K562 (cell line): Measurements from ENCODE around the gene APOM. TPM values are rescaled to one million over a fixed set of nuclear protein-coding genes. Genes with fewer than 3 reads are reported as not detected.

ENCODE experiments used
- CREB1 ChIP-seq, 2 experiments: sonication (generic) in 1 of 2; formaldehyde crosslinking in 1 of 2; IDR thresholded peaks; 2 replicates each; pipeline versions ENCODE4 v1.6.1 to v1.8.0; 2012 to 2022; ENCODE audit warnings: inconsistent platforms in 1 of 2, mild to moderate bottlenecking in 1 of 2, missing genetic modification reagents in 1 of 2, moderate library complexity in 1 of 2
- ETV6 ChIP-seq, 3 experiments: fragments of 150-350 bp in 1 of 3; sonication (generic) in 1 of 3; formaldehyde crosslinking in 1 of 3; IDR thresholded peaks; 2 replicates each; pipeline versions ENCODE4 v1.6.1 to v1.8.0; 2014 to 2022; ENCODE audit warnings: borderline replicate concordance in 2 of 3, low read depth in 2 of 3, antibody characterized with exemption in 1 of 3, low read length in 1 of 3, mild to moderate bottlenecking in 1 of 3, missing genetic modification reagents in 1 of 3
- GABPB2 ChIP-seq: fragments of 250-450 bp; sonication (Bioruptor Pico); conservative IDR thresholded peaks from 2 replicates; pipeline ENCODE4 v1.5.1; 2021; ENCODE audit warnings: mild to moderate bottlenecking
- GTF2F1 ChIP-seq: IDR thresholded peaks from 2 replicates; pipeline ENCODE4 v1.6.1; 2011; ENCODE audit warnings: low read depth, low read length, improper control_type of control experiment
- HDAC2 ChIP-seq: fragments of 450-650 bp; IDR thresholded peaks from 2 replicates; pipeline ENCODE4 v1.6.1; 2016; ENCODE audit warnings: mild to moderate bottlenecking
- IFI16 ChIP-seq: fragments of 250-450 bp; sonication (Bioruptor Pico); IDR thresholded peaks from 2 replicates; pipeline ENCODE4 v2.1.2; 2022; ENCODE audit warnings: mild to moderate bottlenecking, inconsistent platforms
- MTA3 ChIP-seq: fragments of 450-650 bp; formaldehyde crosslinking; IDR thresholded peaks from 2 replicates; pipeline ENCODE4 v1.6.1; 2017; ENCODE audit warnings: mild to moderate bottlenecking, borderline replicate concordance
- RBM14 ChIP-seq: fragments of 200-400 bp; formaldehyde crosslinking; IDR thresholded peaks from 2 replicates; pipeline ENCODE4 v1.6.1; 2018; ENCODE audit warnings: low read depth, mild to moderate bottlenecking, low read length, moderate library complexity, borderline replicate concordance; ENCODE audit not compliant: insufficient read depth
- TCFL5 ChIP-seq: fragments of 250-450 bp; sonication (Bioruptor Pico); conservative IDR thresholded peaks from 2 replicates; pipeline ENCODE4 v1.6.1; 2021; ENCODE audit warnings: mild to moderate bottlenecking, moderate library complexity, matching md5 sums
- ZBTB1 ChIP-seq: sonication (generic); formaldehyde crosslinking; IDR thresholded peaks from 2 replicates; pipeline ENCODE4 v1.8.1; 2023; ENCODE audit warnings: missing genetic modification reagents, low read depth, mild to moderate bottlenecking, borderline replicate concordance
- ZBTB26 ChIP-seq: fragments of 450-650 bp; formaldehyde crosslinking; IDR thresholded peaks from 2 replicates; pipeline ENCODE4 v1.4.0; 2022; ENCODE audit warnings: missing genetic modification characterization
- ZFP36 ChIP-seq: fragments of 150-350 bp; IDR thresholded peaks from 2 replicates; pipeline ENCODE4 v1.6.1; 2018; ENCODE audit warnings: low read length, low read depth; ENCODE audit not compliant: partially characterized antibody
- ZFP91 ChIP-seq: sonication (generic); formaldehyde crosslinking; IDR thresholded peaks from 2 replicates; pipeline ENCODE4 v1.8.0; 2022; ENCODE audit warnings: mild to moderate bottlenecking, missing genetic modification reagents
- ZNF184 ChIP-seq: sonication (generic); formaldehyde crosslinking; IDR thresholded peaks from 2 replicates; pipeline ENCODE4 v1.5.0; 2020; ENCODE audit warnings: missing genetic modification reagents
- ZNF23 ChIP-seq: fragments of 250-450 bp; sonication (Bioruptor Pico); IDR thresholded peaks from 2 replicates; pipeline ENCODE4 v1.4.0; 2020; ENCODE audit warnings: mild to moderate bottlenecking
- ZNF431 ChIP-seq: sonication (generic); formaldehyde crosslinking; IDR thresholded peaks from 2 replicates; pipeline ENCODE4 v1.8.0; 2022; ENCODE audit warnings: mild to moderate bottlenecking, missing genetic modification reagents
- ZSCAN32 ChIP-seq: fragments of 450-650 bp; formaldehyde crosslinking; IDR thresholded peaks from 2 replicates; pipeline ENCODE4 v1.4.0; 2020; ENCODE audit warnings: mild to moderate bottlenecking, moderate library complexity
- polyA plus RNA-seq, 8 experiments: library from polyadenylated mRNA; depleted of rRNA in 4 of 8; stranded (reverse) in 5 of 8; unstranded in 3 of 8; fragments of >200 nt; fragmentation: Nextera tagmentation in 2 of 8; fragmentation: Illumina TruSeq in 1 of 8; extraction: Ambion mirVana in 2 of 8; extraction: Trizol in 1 of 8; gene quantifications; 2 replicates each; pipeline versions ENCODE4 v1.2.1 to v1.2.3, GENCODE V29; 2011 to 2014; ENCODE audit warnings: inconsistent platforms in 1 of 8, missing spikeins in 1 of 8
- total RNA-seq, 7 experiments: library from RNA; depleted of rRNA in 6 of 7; stranded (reverse); fragments of >200 nt in 6 of 7; fragmentation: Illumina TruSeq in 2 of 7; extraction: Trizol in 2 of 7; gene quantifications; 2 replicates each; pipeline versions ENCODE4 v1.2.1 to v1.2.3, GENCODE V29; 2011 to 2021; ENCODE audit warnings: low replicate concordance in 1 of 7
- TF ChIP-seq, protein P1 (sequence below): fragments of 250-450 bp; sonication (Bioruptor Pico); IDR thresholded peaks from 2 replicates; pipeline ENCODE4 v1.5.0; 2022; ENCODE audit warnings: mild to moderate bottlenecking
- TF ChIP-seq, protein P2 (sequence below): fragments of 250-450 bp; sonication (Bioruptor Pico); IDR thresholded peaks from 2 replicates; pipeline ENCODE4 v1.9.0; 2021; ENCODE audit warnings: mild to moderate bottlenecking, inconsistent platforms

APOM gene
- total and polyA plus RNA-seq, 9 of the 15 experiments (the other 6 are each of a cell fraction or from before 2014, with no cell fraction given) = 5.7 to 24.3 (median 10.4) TPM

- TF ChIP-seq ETV6 (IDR thresholded peaks at IDR 0.05; ENCODE audit: borderline replicate concordance in 1 of 2, low read depth in 2 of 2, low read length in 1 of 2) = no peak
- TF ChIP-seq ETV6 (CRISPR knock-in tag; IDR thresholded peaks at IDR 0.05; ENCODE audit: borderline replicate concordance) = 0 out of 2 replicates have a peak, but pooled peaks have one; percentile 28
- 0 out of 2 replicates have a peak, but pooled peaks have one; percentile 38 for TF ChIP-seq TCFL5
- peak; percentile 70; the same call in 1 of the 2 replicates for TF ChIP-seq ZBTB26
- no peak for TF ChIP-seq ZNF184 (CRISPR knock-in tag)
- no peak for TF ChIP-seq ZFP36
- TF ChIP-seq ZFP91 (CRISPR knock-in tag) = peak; percentile 87
- TF ChIP-seq HDAC2 = peak; percentile 43; the same call in 1 of the 2 replicates
- 0 out of 2 replicates have a peak, but pooled peaks have one; percentile 5 for TF ChIP-seq GABPB2 (CRISPR knock-in tag)
- TF ChIP-seq GTF2F1 = peak; percentile 63; the same call in 1 of the 2 replicates
- TF ChIP-seq, protein P1, sequence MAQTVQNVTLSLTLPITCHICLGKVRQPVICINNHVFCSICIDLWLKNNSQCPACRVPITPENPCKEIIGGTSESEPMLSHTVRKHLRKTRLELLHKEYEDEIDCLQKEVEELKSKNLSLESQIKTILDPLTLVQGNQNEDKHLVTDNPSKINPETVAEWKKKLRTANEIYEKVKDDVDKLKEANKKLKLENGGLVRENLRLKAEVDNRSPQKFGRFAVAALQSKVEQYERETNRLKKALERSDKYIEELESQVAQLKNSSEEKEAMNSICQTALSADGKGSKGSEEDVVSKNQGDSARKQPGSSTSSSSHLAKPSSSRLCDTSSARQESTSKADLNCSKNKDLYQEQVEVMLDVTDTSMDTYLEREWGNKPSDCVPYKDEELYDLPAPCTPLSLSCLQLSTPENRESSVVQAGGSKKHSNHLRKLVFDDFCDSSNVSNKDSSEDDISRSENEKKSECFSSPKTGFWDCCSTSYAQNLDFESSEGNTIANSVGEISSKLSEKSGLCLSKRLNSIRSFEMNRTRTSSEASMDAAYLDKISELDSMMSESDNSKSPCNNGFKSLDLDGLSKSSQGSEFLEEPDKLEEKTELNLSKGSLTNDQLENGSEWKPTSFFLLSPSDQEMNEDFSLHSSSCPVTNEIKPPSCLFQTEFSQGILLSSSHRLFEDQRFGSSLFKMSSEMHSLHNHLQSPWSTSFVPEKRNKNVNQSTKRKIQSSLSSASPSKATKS (CRISPR knock-in tag) = no peak
- TF ChIP-seq ZNF431 = 0 out of 2 replicates have a peak, but pooled peaks have one; percentile 61
- no peak for TF ChIP-seq RBM14
- TF ChIP-seq CREB1 (IDR thresholded peaks at IDR 0.05) = peak; percentile 64
- TF ChIP-seq CREB1 (CRISPR knock-in tag; IDR thresholded peaks at IDR 0.05) = peak; percentile 79
- TF ChIP-seq ZNF23 = no peak
- TF ChIP-seq, protein P2, sequence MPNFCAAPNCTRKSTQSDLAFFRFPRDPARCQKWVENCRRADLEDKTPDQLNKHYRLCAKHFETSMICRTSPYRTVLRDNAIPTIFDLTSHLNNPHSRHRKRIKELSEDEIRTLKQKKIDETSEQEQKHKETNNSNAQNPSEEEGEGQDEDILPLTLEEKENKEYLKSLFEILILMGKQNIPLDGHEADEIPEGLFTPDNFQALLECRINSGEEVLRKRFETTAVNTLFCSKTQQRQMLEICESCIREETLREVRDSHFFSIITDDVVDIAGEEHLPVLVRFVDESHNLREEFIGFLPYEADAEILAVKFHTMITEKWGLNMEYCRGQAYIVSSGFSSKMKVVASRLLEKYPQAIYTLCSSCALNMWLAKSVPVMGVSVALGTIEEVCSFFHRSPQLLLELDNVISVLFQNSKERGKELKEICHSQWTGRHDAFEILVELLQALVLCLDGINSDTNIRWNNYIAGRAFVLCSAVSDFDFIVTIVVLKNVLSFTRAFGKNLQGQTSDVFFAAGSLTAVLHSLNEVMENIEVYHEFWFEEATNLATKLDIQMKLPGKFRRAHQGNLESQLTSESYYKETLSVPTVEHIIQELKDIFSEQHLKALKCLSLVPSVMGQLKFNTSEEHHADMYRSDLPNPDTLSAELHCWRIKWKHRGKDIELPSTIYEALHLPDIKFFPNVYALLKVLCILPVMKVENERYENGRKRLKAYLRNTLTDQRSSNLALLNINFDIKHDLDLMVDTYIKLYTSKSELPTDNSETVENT (CRISPR knock-in tag) = peak; percentile 76
- TF ChIP-seq MTA3 = peak; percentile 86
- TF ChIP-seq ZBTB1 (CRISPR knock-in tag) = peak; percentile 84
- TF ChIP-seq IFI16 (CRISPR knock-in tag) = 0 out of 2 replicates have a peak, but pooled peaks have one; percentile 9
- no peak; the same call in 1 of the 2 replicates for TF ChIP-seq ZSCAN32
Observed at GRCh38 chr6:31664790-31665500, 9.3 kb downstream of the APOM start, which contains the start of gene GPANK1 (continued).
